Measurements from ENCODE around the gene COL2A1.

The COL2A1 gene

DNA sequence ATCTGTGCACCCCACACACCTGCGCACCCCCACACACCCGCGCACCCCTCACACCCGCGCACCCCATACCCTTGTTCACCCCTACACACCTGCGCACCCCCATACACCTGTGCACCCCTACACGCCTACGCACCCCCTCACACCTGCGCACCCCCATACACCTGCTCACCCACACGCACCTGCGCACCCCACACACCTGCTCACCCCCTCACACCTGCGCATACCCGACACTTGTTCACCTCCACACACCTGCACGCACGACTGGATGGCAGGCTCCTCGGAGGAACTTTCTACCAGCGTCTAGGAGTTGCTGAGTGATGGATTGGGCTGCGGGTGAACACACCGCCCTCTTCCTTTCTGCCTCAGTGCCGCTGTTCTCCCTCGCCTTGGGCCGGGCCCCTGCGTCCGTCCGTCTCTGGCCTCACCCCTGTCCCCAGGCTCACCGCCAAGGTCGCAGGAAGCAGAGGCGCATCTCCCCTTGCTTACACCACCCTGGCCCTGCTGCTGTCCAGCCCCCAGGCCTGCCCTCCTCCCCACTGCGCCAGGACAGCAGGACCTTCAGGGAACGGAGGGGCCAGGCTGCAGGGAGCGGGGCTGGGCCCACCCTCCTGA is 61.6 kb downstream of the COL2A1 start:
- DNase-seq = no peak

DNA sequence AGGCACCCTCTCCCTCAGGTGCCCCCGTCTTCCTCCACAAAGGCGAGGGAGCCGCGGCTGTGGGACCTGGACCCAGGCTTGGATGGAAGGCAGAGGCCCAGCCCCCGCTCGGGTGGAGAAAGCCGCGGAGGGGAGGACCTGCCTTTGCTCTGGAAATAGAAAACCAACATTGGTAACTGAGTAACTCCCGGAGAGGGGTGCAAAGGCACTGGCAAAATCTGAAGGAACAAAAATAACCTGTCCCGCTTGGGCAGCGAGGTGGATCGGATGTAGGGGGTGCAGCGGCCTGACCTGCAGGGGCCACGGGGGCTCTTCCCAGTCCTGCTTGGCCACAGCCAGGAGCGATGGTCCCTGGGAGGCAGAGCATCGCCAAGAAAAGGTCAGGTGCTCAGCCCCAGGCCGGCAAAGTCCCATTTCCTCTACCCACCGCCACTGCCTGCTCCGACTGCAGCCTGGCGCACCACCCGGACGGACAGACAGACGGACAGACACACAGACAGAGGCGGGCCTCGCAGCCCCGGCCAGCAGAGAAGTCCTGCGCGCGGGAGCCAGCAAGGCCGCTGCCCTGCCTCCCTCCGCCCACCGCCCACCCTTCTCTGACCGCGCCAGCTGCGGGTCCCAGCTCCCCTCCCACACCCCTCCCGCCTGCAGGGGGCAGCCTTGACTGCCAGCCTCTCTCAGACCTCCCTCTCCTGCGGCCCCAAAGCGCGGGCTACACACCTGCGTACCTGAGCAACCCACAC is 62.2 kb downstream of the COL2A1 start:
- DNase-seq = no peak

DNA sequence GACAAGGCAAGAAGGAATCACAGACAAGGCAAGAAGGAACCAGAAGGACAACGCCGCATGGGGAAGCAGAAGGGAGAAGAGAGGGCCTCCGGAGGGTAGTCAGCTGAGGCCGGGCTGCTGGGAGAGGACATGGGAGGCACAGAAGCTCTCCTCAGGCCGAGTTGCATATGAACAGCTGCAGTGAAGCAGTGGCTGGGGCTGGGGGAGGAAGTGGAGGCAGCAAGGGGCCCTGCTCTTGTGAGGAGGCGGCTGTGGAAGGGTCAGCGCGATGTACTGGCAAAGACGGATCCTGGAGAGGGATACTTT is 62.8 kb downstream of the COL2A1 start:
- DNase-seq = no peak

DNA sequence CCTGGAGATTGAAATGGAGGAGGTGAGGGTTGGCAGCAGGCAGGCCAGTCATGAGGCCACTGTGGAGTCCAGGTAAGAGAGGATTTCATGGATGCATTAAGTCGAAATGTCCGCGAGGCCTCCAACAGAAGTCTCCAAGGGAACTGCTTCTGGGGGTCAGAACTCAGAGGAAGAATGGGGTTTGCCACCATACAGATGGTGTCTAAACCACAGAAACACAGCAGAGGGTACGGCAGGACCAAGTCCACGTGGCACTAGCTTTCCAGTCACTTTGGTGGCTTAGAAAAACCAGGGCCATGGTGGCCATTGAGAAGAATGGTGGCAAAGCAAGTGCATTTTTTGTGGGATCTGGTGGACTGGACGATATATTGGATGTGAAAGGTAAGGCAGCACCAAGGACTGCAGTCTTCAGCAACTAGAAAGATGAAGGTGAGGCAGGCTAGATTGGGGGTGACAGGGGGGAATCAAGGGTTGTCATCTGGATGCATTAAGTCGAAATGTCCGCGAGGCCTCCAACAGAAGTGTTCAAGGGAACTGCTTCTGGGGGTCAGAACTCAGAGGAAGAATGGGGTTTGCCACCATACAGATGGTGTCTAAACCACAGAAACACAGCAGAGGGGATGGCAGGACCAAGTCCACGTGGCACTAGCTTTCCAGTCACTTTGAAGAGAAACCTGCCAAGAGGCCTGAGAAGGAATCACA is 63.4 kb downstream of the COL2A1 start:
- DNase-seq = no peak

DNA sequence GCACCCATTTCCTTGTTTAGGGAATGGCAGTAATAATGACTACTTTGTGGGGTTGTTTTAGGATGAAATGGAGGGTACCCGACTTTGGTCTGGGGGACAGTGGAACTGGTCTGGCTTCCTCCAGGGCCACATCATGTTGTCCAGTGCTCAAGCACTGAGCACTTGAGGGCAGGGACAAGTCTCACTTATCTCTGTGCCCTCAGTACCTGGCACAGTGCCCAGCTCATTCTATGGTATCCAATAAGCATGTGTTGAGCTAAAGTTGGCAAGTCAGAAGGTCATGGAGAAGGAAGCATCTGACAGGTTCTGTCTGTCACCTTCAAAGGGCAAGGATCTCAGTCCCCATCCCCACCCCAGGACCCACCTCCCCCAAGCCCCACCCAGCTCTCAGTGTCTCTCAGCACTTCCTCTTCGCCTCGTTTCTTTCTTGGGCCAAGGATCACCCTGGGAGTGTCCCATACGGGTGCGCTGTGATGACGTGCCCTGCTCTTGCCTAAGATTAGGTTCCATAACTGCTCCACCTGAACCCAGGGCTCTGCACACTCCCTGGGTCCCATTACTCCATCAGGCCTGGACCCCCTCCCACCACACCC is 65.2 kb downstream of the COL2A1 start:
- no peak for DNase-seq

DNA sequence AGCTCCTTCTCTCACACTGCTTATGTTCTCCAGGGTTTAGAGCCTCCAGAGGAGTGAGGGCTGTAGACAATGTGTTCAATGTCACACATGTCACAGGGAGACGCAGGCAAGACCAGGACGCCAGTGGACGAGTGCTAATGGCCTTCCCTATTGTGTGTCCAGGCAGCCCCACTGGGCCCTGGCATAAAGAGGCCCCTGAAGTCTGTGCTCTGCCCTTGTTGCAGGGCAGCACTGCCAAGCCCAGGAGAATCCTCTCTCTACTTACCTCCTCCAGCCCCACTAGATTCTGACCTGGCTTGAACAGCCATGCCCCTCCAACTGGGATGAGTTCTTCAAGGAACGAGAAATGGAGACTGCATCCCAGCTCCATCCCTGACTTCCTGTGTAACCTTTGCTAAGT is 65.7 kb downstream of the COL2A1 start:
- no peak for DNase-seq

DNA sequence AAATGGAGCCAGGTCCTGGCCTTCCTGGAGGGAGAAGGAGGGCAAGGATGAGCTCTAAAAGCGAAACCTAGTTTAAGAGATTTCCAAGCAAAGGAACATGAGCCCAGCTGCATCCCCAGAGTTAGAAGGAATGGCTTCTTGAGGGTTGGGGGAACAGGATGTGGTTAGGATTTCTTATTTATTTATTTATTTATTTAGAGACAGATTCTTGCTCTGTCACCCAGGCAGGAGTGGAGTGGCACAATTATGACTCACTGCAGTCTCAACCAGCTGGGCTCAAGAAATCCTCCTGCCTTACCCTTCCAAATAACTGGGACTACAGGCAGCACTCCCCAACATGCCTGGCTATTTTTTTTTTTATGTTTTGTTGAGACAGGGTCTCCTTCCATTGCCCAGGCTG is 66.2 kb downstream of the COL2A1 start:
- no peak for DNase-seq

DNA sequence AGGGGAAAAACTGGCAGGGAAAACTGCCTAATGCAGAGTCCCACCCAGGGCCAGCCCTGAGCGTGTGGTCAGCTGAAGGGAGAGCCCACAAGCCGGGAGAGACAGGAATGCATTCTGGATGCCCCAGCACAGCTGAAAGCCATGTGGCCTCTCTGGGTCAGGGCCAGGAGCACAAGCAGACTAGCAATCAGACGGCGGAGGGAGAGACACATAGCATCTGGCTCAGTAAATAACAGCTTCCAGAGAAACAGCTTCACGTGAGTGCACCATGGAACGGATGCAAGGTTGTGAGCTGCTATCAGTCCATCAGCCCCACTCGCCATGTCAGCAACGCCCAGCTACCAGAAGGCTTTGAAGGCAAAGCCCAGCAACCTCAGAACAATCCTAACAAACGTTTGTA is 69.1 kb downstream of the COL2A1 start:
- no peak for DNase-seq

DNA sequence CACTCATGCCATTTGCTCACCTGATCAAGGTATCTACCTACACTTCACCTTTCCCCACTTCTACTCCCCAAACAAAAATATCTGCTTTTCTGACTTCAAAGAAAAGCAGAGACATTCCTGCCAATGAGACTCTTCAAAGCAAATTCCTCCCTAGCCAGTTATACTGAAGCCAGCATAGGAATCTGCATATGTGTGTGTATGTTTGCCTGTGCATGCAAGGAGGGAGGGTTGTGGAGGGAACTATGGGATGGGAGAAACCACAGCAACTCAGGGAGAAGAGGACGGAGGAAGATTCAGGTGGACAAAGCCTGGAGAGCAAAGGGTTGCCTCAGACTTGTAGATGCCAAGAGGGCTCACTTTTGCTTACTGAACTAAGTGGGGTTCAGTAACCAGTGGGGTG is 73.1 kb downstream of the COL2A1 start:
- DNase-seq = no peak

DNA sequence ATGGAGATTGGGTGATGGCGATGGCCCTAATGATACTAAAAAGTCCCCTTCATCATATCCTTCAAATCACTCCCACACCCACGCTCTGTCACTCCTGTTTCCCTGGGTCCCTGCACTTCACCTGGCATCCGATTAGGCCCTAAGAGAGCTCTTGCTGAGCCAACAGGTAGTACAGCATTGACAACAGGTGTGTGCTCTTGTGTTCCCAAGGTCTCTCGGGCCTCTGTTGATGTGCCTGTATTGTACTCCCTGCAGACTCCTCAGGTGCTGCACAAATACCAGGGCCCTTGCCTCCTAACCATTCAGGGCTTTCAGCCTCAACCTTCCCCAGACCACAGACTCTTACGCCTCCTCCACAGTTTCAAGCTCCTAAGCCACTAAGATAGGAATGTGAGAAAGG is 73.6 kb downstream of the COL2A1 start:
- DNase-seq = no peak

DNA sequence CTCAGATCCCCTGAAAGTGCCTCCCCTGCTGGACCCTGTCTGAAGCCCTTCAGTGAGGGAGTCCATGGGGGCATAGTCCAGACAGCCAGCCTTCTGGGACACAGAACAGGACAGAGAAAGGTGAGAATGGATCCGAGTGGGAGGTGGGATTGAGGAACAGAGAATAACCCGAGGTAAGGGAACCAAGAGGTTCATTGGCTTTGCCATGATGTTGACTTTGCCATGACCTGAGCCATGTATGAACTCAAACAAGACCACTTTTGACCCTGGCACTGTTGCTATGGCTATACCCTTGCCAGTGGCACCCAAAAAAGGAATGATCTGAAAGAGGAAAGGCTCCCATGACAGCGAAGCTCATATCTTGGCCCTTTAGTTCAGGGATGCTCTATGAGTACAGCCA is 76.9 kb downstream of the COL2A1 start:
- DNase-seq = no peak
